Activated T-cell treated with anti-CD3 and anti-CD28 coated beads, Interleukin-2, amount 50 U/mL, for 4 hours (primary cell): ENCODE data around the gene POLL. TPM values are rescaled to one million over a fixed set of nuclear protein-coding genes. Genes with fewer than 3 reads are reported as not detected.

Experiments
- ATAC-seq, 2 donors: fragments of 200-7000 bp; cut with Tn5 transposase; one replicate each; pipeline ENCODE4 v1.10.0; 2021
- DNase-seq: peaks from one replicate; pipeline ENCODE4 v3.0.0-alpha.2; 2020
- H3K27me3 Mint-ChIP-seq: one replicate; pipeline ENCODE4 v1.8.0; 2021; ENCODE audit warnings: low read depth, mixed read lengths
- H3K36me3 Mint-ChIP-seq: one replicate; pipeline ENCODE4 v1.8.0; 2022; ENCODE audit warnings: mixed read lengths; ENCODE audit not compliant: insufficient read depth
- H3K4me1 Mint-ChIP-seq: one replicate; pipeline ENCODE4 v1.8.0; 2021; ENCODE audit warnings: low read depth, mixed read lengths
- H3K4me3 Mint-ChIP-seq: one replicate; pipeline ENCODE4 v1.8.0; 2021; ENCODE audit warnings: mild to moderate bottlenecking, moderate library complexity, mixed read lengths
- H3K9me3 Mint-ChIP-seq: one replicate; pipeline ENCODE4 v1.8.0; 2021; ENCODE audit warnings: mixed read lengths
- total RNA-seq, 3 donors: library from RNA; stranded (reverse); gene quantifications; one replicate each; pipeline ENCODE4 v1.2.1, GENCODE V29; 2021

Gene POLL
- total RNA-seq, 3 donors from 2014 or later: 23.3 to 25.3 (median 24.4) TPM

- peaks cover 10% of the 10 kb centered on the region for H3K36me3 Mint-ChIP-seq
- H3K27me3 Mint-ChIP-seq: no peaks in the 10 kb centered on the region
- no peaks in the 10 kb centered on the region for H3K9me3 Mint-ChIP-seq
- H3K4me1 Mint-ChIP-seq: peaks cover 3% of the 10 kb centered on the region
- no peak overlapping the region for H3K4me3 Mint-ChIP-seq
- no peak for ATAC-seq
- no peak for DNase-seq
Measured at GRCh38 chr10:101616415-101617101, 28.5 kb upstream of the POLL start.

GRCh38 chr10:101615525-101616116 is 27.6 kb upstream of the POLL start:
- DNase-seq (no peak), ATAC-seq (no peak)
- Mint-ChIP-seq H3K27me3 (no peaks in the 10 kb centered on the region), H3K4me3 (no peak overlapping the region), H3K36me3 (peaks cover 8% of the 10 kb centered on the region), H3K4me1 (peaks cover 3% of the 10 kb centered on the region), H3K9me3 (no peaks in the 10 kb centered on the region)

DNA sequence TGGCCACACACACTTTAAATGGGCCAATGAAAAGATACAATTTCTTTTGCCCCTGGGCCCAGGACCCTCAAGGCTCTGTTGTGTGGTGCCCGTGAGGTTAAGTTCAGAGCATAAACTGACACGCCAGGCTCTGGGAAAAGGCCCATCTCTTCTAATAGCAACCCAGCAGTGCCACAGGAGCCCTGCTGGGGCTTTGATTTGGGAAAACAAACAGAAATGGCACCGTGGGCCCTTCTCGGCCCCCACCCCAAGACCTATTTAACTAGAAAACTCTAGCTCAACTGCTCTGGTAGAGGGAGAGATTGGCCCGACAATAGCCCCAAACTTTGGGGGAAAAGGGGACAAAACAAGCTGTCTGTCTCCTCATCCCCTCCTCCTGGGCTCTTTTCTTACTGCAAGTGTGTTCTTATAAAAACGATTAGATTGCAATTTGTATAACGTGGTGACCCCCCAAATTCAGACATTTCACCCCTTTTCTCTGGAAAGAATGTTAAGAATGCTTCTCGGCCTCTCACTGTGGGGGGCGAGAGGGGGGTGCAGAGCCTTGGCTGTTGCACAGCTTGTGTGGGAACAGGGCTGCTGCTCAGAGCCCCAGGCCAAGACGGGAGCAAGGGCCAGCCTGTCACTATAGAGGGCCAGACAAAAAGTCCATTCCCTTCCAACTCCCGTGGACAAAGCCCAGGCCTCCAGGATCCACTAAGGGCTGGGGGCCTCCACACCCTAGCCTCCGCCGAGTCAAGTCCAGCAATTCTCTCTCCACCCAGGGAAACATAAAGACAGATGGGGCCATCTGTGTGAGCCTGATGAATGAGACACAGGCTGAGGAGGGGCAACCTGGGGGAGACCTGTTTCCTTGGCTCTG is 26.8 kb upstream of the POLL start:
- ATAC-seq: no peak
- H3K36me3 Mint-ChIP-seq: peaks cover 7% of the 10 kb centered on the region

GRCh38 chr10:101613646-101614045 is 25.6 kb upstream of the POLL start:
- no peak for DNase-seq
- no peaks in the 10 kb centered on the region for H3K27me3 Mint-ChIP-seq
- no peak overlapping the region for H3K4me3 Mint-ChIP-seq
- H3K4me1 Mint-ChIP-seq: peaks cover 3% of the 10 kb centered on the region
- peaks cover 7% of the 10 kb centered on the region for H3K36me3 Mint-ChIP-seq
- no peak for ATAC-seq
- H3K9me3 Mint-ChIP-seq: no peaks in the 10 kb centered on the region

More for the DNA sequence above, 26.8 kb upstream of the POLL start:
- DNase-seq: no peak
- H3K4me3 Mint-ChIP-seq: no peak overlapping the region
- H3K4me1 Mint-ChIP-seq: peaks cover 3% of the 10 kb centered on the region
- H3K27me3 Mint-ChIP-seq: no peaks in the 10 kb centered on the region
- no peaks in the 10 kb centered on the region for H3K9me3 Mint-ChIP-seq

DNA sequence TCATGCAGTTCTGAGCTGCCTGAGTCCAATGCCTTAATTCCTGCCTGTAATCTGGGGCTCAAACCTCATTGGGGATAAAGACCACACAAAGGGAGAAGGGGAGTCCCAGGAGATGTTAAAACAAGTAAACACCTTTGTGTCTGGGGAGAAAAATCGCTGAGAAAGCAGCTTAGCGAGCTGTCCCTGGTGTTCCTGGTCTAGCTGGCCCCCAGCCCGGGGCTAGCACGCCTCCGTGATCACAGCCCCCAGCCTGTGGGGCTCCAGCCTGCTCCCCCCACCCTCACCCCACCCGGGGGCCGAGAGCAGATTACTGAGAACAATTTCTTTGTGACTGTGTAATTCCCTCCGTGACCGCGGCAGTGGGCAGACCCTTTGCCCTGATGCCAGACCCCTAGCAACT is 24.8 kb upstream of the POLL start:
- Mint-ChIP-seq H3K36me3 (peaks cover 3% of the 10 kb centered on the region), H3K9me3 (no peaks in the 10 kb centered on the region), H3K4me1 (peaks cover under 1% of the 10 kb centered on the region), H3K27me3 (no peaks in the 10 kb centered on the region), H3K4me3 (no peak overlapping the region)
- no peak for ATAC-seq
- DNase-seq: no peak

DNA sequence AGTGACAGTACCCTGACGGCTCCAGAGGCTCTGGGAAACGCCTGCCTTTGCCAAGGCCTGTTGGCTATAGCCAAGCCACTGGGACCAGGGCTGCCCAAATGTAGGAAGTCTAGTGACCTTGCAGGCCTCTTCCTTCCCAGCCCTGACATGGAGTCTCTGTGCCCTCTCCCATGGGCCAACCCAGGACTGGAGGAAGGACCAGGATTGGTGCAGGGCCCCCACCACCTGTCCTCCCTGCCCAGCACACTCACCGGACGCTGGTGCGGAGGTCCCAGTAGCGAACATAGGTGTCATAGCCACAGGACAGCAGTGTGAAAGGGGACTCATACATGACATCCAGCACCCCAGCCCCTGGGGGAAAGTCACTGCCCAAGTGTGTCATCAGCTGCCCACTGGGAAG is 24.0 kb upstream of the POLL start:
- H3K4me3 Mint-ChIP-seq: no peak overlapping the region
- ATAC-seq: no peak
- DNase-seq: no peak

DNA sequence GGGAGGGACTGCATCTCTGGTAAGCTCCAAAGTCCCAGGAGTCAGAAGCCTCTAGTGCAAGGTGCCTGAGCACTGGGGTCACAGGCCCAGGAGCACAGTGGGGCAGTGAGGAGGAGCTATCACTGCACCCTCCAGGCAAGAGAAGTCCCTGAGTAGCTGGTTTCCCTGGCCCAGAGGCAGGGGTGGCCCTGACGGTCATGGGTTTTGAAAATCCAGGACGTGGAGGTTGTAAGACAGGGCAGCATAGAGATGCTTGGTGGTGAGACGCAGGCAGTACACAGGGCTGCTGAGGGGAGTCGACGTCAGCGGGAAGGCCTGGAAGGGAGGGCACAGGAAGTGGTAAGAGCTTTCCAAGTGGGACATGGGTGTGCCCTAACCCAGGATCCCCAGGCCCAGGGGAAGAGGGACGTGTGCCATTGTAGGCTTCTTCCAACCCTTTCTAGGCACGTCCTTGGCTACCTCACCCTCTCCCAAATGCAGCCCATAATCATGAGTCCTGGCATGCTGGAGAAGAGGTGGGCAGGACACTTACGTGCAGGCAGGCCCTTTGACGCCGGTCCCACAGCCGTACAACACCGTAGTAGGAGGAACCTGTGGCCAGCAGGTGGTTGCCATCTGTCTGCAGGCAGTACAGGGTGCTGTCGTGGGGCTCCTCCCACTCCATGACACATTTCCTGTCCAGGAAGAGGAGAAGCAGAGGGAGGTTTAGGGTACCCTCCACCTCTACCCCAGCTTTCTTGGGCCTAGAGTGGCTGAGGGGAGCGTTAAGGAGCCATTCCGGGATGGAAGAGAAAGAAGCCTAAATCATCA is 23.2 kb upstream of the POLL start:
- H3K4me1 Mint-ChIP-seq: no peaks in the 10 kb centered on the region
- DNase-seq: no peak
- no peak overlapping the region for H3K4me3 Mint-ChIP-seq
- H3K9me3 Mint-ChIP-seq: no peaks in the 10 kb centered on the region
- peaks cover 2% of the 10 kb centered on the region for H3K36me3 Mint-ChIP-seq
- peak in 1 of 2 donors; percentile 59 for ATAC-seq
- H3K27me3 Mint-ChIP-seq: no peaks in the 10 kb centered on the region

More for the DNA sequence above, 24.0 kb upstream of the POLL start:
- no peaks in the 10 kb centered on the region for H3K4me1 Mint-ChIP-seq
- H3K9me3 Mint-ChIP-seq: no peaks in the 10 kb centered on the region
- H3K27me3 Mint-ChIP-seq: no peaks in the 10 kb centered on the region
- peaks cover 3% of the 10 kb centered on the region for H3K36me3 Mint-ChIP-seq

DNA sequence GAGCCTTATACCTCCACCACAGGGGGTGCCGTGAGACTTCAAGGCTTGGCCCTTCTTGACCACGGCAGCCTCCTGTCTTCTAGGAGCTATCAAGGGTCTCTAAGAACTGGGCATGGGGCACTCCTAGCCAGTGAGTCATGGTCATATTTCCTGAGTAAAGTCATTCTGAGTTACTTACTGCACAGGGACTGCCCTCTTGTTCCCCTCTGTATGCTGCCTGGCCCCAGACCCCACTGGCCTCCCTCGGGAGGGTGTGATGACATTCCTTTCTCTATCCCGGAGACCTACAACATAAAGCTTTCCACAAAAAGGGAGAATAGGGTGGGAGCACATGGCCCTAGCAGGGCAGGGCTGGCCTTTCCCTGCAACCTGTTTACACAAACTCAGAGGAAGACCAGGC is 21.4 kb upstream of the POLL start:
- H3K4me3 Mint-ChIP-seq: no peak overlapping the region
- H3K4me1 Mint-ChIP-seq: no peaks in the 10 kb centered on the region
- H3K36me3 Mint-ChIP-seq: no peaks in the 10 kb centered on the region
- ATAC-seq (no peak), DNase-seq (no peak)
- no peaks in the 10 kb centered on the region for H3K9me3 Mint-ChIP-seq
- H3K27me3 Mint-ChIP-seq: no peaks in the 10 kb centered on the region

DNA sequence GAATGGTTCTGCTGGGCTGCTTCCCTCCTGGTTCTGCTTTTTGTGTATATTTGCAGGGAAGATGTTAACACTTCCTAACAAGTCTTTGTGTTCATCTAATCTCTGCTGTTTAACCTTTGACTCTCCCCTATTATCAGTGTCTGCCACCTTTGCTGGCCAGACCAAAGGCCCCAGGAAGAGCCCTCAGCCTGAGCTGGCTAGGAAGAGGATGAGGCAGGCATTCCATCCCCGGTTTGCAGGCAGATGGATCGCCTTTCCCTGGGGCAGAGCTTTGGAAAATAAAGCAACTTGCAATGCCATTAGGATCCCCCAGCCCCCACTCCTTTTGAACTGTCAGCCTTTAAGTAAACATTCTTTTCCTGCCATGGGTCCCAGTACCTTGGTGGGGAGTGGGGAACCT is 19.1 kb upstream of the POLL start:
- ATAC-seq: no peak
- Mint-ChIP-seq H3K36me3 (no peaks in the 10 kb centered on the region), H3K4me1 (no peaks in the 10 kb centered on the region)

DNA sequence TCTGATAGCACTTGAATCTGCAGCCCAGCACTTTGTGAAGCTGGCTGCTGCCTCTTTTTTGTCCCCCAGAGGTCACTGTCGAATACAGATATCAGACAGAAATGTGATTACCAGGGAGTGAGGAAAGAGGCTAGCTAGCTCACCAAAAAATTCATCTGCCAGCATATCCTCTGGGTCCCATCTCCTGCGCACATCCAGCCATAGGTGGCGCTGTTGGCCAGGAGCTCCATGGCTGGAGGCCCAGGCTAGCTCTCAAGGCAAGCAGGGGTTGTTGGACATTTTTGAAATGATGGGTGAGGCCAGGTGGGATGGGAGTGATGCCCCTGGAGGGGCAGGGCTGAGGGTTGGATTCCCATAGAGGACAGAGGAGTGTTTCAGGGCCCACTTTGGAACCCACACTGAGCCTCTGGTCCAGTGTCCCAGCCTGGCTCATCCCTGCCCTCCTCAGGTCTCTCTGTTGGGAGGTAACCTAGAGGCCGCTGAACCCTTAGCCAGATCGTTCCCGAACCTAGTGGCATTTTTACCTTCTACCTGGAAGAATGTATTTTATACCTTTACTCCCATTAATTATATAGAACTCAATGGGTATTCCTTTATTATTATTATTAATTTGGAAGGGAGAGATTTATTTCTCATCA is 14.8 kb upstream of the POLL start:
- ATAC-seq: peak; percentile 73 to 91
- no peak overlapping the region for H3K4me3 Mint-ChIP-seq
- no peaks in the 10 kb centered on the region for H3K4me1 Mint-ChIP-seq
- peak; percentile 28 for DNase-seq
- no peaks in the 10 kb centered on the region for H3K36me3 Mint-ChIP-seq
- H3K27me3 Mint-ChIP-seq: no peaks in the 10 kb centered on the region
- no peaks in the 10 kb centered on the region for H3K9me3 Mint-ChIP-seq

More for the DNA sequence above, 19.1 kb upstream of the POLL start:
- H3K9me3 Mint-ChIP-seq: no peaks in the 10 kb centered on the region
- H3K27me3 Mint-ChIP-seq: no peaks in the 10 kb centered on the region
- no peak for DNase-seq
- H3K4me3 Mint-ChIP-seq: no peak overlapping the region

DNA sequence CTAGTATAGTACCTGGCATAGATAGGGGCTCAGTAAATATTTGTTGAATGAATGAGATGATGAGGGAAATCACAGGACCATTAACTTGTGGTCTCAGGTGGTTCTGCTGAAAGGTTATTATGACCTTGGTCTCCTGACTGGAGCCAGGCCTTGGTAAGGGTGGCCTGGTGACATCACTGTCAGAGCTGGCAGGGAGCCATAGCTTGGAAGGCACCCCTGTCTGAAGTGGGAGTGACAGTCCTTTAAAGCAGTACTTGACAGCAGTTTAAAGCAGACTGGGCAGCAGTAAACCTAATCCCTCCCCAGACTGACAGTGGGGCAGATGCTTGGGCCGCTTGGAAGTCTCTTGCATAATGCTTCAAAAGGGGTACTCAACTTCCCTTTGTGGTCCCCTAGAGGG is 13.5 kb upstream of the POLL start:
- Mint-ChIP-seq H3K4me1 (no peaks in the 10 kb centered on the region), H3K9me3 (no peaks in the 10 kb centered on the region)
- no peak for ATAC-seq

GRCh38 chr10:101597091-101597900 is 9.2 kb upstream of the POLL start:
- DNase-seq (no peak), ATAC-seq (no peak)
- Mint-ChIP-seq H3K27me3 (no peaks in the 10 kb centered on the region), H3K4me1 (no peaks in the 10 kb centered on the region), H3K9me3 (no peaks in the 10 kb centered on the region), H3K4me3 (no peak overlapping the region), H3K36me3 (no peaks in the 10 kb centered on the region)

More for the DNA sequence above, 13.5 kb upstream of the POLL start:
- no peaks in the 10 kb centered on the region for H3K27me3 Mint-ChIP-seq
- no peak for DNase-seq
- no peaks in the 10 kb centered on the region for H3K36me3 Mint-ChIP-seq
- H3K4me3 Mint-ChIP-seq: no peak overlapping the region
